Endothelial cell (in vitro differentiated cells): ENCODE measurements around the gene MAP6. TPM values are rescaled to one million over a fixed set of nuclear protein-coding genes. Genes with fewer than 3 reads are reported as not detected.

Experiments
- DNase-seq: peaks from one replicate; pipeline ENCODE4 v3.0.0; 2021; ENCODE audit warnings: low spot score
- H3K27ac Mint-ChIP-seq: one replicate; pipeline ENCODE4 v1.8.0; 2021; ENCODE audit warnings: mixed read lengths, inconsistent platforms; ENCODE audit not compliant: unreplicated experiment
- H3K27me3 Mint-ChIP-seq: one replicate; pipeline ENCODE4 v1.8.0; 2021; ENCODE audit warnings: mild to moderate bottlenecking, moderate library complexity, mixed read lengths, inconsistent platforms; ENCODE audit not compliant: unreplicated experiment
- H3K36me3 Mint-ChIP-seq: one replicate; pipeline ENCODE4 v1.8.0; 2021; ENCODE audit warnings: mild to moderate bottlenecking, low read depth, mixed read lengths, inconsistent platforms; ENCODE audit not compliant: unreplicated experiment
- H3K4me1 Mint-ChIP-seq: one replicate; pipeline ENCODE4 v1.8.0; 2021; ENCODE audit warnings: mild to moderate bottlenecking, mixed read lengths, inconsistent platforms; ENCODE audit not compliant: unreplicated experiment
- H3K4me3 Mint-ChIP-seq: one replicate; pipeline ENCODE4 v1.8.0; 2021; ENCODE audit warnings: mild to moderate bottlenecking, mixed read lengths, inconsistent platforms; ENCODE audit not compliant: unreplicated experiment
- H3K9me3 Mint-ChIP-seq: one replicate; pipeline ENCODE4 v1.8.0; 2021; ENCODE audit warnings: mixed read lengths, inconsistent platforms; ENCODE audit not compliant: unreplicated experiment
- CTCF ChIP-seq: fragments of 200-600 bp; sonication (generic); IDR thresholded peaks from one replicate; pipeline ENCODE4 v1.5.0; 2021; ENCODE audit warnings: antibody characterized with exemption; ENCODE audit not compliant: unreplicated experiment
- total RNA-seq: library from RNA; stranded (reverse); fragmentation: NEBNext Ultra II Directional; extraction: Animal tissue kit (Norgen Biotek cat#: 25700); gene quantifications from one replicate; pipeline ENCODE4 v1.2.1, GENCODE V29; 2021; ENCODE audit not compliant: unreplicated experiment

The MAP6 gene
- total RNA-seq, 1 donor from 2014 or later = 0.26 TPM

DNA sequence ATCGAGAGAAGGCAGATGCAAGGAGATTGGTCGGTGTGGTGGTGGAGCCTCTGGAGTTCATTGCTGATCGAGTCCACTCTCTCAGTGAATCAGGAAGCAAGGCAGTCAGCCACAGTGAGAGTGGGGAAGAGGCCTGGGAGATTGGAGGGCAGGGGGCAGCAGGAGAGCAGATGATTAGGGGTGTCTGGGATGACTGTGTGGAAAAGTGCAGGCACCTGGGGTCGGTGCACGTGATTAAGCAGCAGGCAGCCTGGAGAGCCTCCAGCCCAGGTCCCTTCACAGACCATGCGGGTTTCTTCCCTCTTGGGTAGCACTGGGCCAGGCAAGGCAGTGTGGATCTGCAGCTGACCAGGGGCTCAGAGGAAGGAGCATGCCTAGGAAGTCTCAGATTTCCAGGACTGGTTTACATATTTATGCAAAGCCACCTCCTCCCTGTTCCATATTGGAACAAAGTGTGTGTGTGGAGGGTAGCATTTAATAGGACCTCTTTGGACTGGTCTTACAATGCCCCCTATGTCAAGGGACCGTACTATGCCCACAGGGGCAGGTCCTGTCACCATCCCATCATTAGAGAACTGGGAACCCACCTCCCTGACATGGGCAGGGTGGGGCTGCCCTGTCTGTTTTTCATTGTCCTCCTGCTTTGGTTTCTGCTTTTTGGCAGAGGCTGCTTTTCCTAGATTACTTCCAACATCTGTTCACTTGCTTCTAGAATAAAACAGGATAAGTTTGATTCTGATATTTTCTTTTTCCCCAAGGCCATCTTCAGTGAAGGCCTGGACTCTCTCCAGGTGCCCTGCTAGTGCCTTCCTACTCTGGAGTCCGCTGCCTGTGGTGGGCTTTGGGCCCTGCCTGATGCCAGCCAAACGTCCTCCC lies 129.1 kb downstream of the MAP6 start:
- peak overlapping the region; percentile 21 for H3K27ac Mint-ChIP-seq
- no peak for TF ChIP-seq CTCF
- no peak overlapping the region for H3K4me3 Mint-ChIP-seq
- H3K9me3 Mint-ChIP-seq = no peaks in the 10 kb centered on the region
- H3K36me3 Mint-ChIP-seq = no peaks in the 10 kb centered on the region
- H3K4me1 Mint-ChIP-seq = peaks cover 53% of the 10 kb centered on the region
- peaks cover 6% of the 10 kb centered on the region for H3K27me3 Mint-ChIP-seq
- DNase-seq = no peak

DNA sequence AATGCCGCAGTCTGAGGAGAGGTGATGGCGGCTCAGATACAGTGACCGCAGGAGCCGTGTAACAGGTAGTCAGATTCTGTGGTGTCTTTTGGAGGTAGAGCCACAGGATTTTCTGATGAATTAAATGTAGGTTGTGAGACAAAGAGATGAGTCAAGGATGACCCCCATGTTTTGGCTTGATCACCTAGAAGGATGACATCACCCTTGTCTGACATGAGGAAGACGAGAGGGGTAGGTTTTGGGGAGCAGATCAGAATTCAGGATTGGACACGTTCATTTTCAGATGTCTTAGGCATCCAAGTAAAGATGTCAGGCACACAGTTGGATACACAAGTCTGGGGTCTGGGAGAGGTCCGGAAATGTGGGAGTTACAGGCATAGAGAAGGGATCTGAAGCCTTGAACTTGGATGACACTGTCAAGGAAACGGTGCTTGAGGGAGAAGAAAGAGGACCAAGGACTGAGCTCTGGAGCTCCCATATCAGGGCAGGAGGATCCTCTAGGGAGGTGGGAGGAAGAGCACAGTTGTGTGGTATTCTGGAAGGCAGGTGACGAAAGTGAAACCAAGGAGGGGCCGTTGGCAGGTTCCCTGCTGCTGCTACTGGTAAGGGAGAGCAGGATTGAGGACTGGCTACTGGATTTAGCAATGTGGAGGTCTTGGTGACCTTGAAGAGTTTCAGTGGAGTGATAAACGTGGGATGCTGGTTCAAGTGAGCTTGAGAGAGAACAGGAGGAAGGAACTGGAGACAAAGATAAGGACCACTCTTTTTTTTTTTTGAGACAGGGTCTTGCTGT lies 130.5 kb downstream of the MAP6 start:
- TF ChIP-seq CTCF = no peak
- DNase-seq = no peak
- Mint-ChIP-seq H3K36me3 (no peaks in the 10 kb centered on the region), H3K4me1 (peaks cover 60% of the 10 kb centered on the region), H3K4me3 (no peak overlapping the region), H3K9me3 (no peaks in the 10 kb centered on the region), H3K27me3 (peaks cover 6% of the 10 kb centered on the region), H3K27ac (peak overlapping the region; percentile 2)

DNA sequence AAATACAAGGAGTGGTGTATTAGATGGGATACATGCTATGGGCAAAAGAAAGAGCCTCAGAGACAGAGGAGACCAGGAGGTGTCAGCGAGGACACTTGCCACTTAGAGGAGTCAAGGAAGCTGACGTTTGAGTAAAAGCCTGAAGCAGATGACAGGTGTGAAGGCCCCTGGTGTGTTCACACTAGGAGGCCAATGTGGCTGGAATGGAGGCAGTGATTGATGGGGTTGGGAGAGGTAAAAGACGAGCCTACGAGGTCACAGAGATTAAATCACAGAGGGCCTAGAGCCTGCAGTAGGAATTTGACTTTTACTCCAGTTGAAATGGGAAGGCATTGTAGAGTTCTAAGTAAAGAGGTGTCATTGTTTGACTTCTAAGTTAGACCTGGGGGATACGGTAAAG lies 131.1 kb downstream of the MAP6 start:
- H3K4me1 Mint-ChIP-seq = peaks cover 54% of the 10 kb centered on the region
- no peak for DNase-seq
- TF ChIP-seq CTCF = no peak
- no peaks in the 10 kb centered on the region for H3K36me3 Mint-ChIP-seq
- H3K27me3 Mint-ChIP-seq = peaks cover 6% of the 10 kb centered on the region
- no peak overlapping the region for H3K27ac Mint-ChIP-seq
- H3K4me3 Mint-ChIP-seq = no peak overlapping the region
- H3K9me3 Mint-ChIP-seq = no peaks in the 10 kb centered on the region

Other genes with a start within 250 kb of the MAP6 start
- gene KLHL35, start 235.8 kb downstream of the MAP6 start, total RNA-seq = 2.8 TPM
- gene GDPD5, start 143.1 kb downstream of the MAP6 start, total RNA-seq = 674 TPM
- 449 TPM for gene SERPINH1, start 106.8 kb downstream of the MAP6 start, total RNA-seq
- gene MOGAT2, start 48.8 kb upstream of the MAP6 start, total RNA-seq = not detected
- gene DGAT2, start 99.7 kb upstream of the MAP6 start, total RNA-seq = 0.51 TPM
- gene UVRAG, start 146.2 kb upstream of the MAP6 start, total RNA-seq = 25.0 TPM